Lung (tissue), 12 donors: ENCODE data around the gene TRPM3. TPM values are rescaled to one million over a fixed set of nuclear protein-coding genes. Genes with fewer than 3 reads are reported as not detected.

ENCODE experiments used
- ATAC-seq: fragments of 200-7000 bp; cut with Tn5 transposase; one replicate; pipeline ENCODE4 v1.9.1; 2020; ENCODE audit warnings: moderate number of reproducible peaks; ENCODE audit not compliant: insufficient read depth, low FRiP score
- DNase-seq, 3 donors: peaks; one replicate each; pipeline ENCODE4 v3.0.0-alpha.2; 2013 to 2017
- H3K27ac ChIP-seq, 2 donors: one replicate each; pipeline ENCODE4 v1.5.1; 2013; ENCODE audit warnings: mild to moderate bottlenecking in 2 of 2, moderate library complexity in 2 of 2, control low read depth in 1 of 2, inconsistent platforms in 1 of 2, low read depth in 1 of 2, low read length in 1 of 2
- H3K27me3 ChIP-seq, 3 donors: one replicate each; pipeline ENCODE4 v1.5.1; 2013; ENCODE audit warnings: low read length in 2 of 3; ENCODE audit not compliant: control insufficient read depth in 3 of 3, insufficient read depth in 3 of 3
- H3K36me3 ChIP-seq, 4 donors: one replicate each; pipeline ENCODE4 v1.5.1; 2013; ENCODE audit warnings: low read length in 4 of 4, mild to moderate bottlenecking in 1 of 4, moderate library complexity in 1 of 4; ENCODE audit not compliant: control insufficient read depth in 4 of 4, insufficient read depth in 4 of 4
- H3K4me1 ChIP-seq, 5 donors: one replicate each; pipeline ENCODE4 v1.5.1; 2013; ENCODE audit warnings: low read length in 5 of 5, mild to moderate bottlenecking in 2 of 5, moderate library complexity in 1 of 5; ENCODE audit not compliant: control insufficient read depth in 5 of 5, insufficient read depth in 5 of 5
- H3K4me3 ChIP-seq: one replicate; pipeline ENCODE4 v1.5.1; 2013; ENCODE audit warnings: mild to moderate bottlenecking, control low read depth, moderate library complexity
- H3K9ac ChIP-seq, 2 donors: one replicate each; pipeline ENCODE4 v1.5.1; 2013; ENCODE audit warnings: low read length in 2 of 2, control low read depth in 1 of 2; ENCODE audit not compliant: insufficient read depth in 1 of 2
- H3K9me3 ChIP-seq, 4 donors: one replicate each; pipeline ENCODE4 v1.5.1; 2013; ENCODE audit warnings: low read length in 3 of 4, mild to moderate bottlenecking in 1 of 4, moderate library complexity in 1 of 4; ENCODE audit not compliant: control insufficient read depth in 4 of 4, insufficient read depth in 3 of 4
- WGBS, 2 donors: extraction: QIAGEN DNeasy Blood & Tissue Kit; methylation state at CpG; one replicate each; pipeline ENCODE4 v1.1.7; 2013; 5-methylcytosine and 5-hydroxymethylcytosine counted together
- polyA plus RNA-seq, 2 donors: library from polyadenylated mRNA; stranded (reverse); fragments of 200-250 nt; gene quantifications; one replicate each; pipeline ENCODE4 v1.2.1, GENCODE V29; 2013
- total RNA-seq, 2 donors: library from RNA; depleted of rRNA in 1 of 2; stranded (reverse); fragments of >200 nt in 1 of 2; gene quantifications; one replicate each; pipeline ENCODE4 v1.2.1, GENCODE V29; 2014 to 2021
- TF ChIP-seq, protein P1 (sequence below): IDR thresholded peaks from 2 replicates; pipeline ENCODE4 v1.5.1; 2012; ENCODE audit warnings: mild to moderate bottlenecking; ENCODE audit errors: control extremely low read depth, extremely low read depth
- donor health status: control.
- donor health status: control.
- donor health status: Bipolar disorder and iron deficiency.
- donor health status: healthy.
- donor health status: DM: yes; HTN: yes; CAD: no.

The TRPM3 gene
- total and polyA plus RNA-seq, 4 donors, result 0.02 to 1.4 (median 0.49) TPM; not detected in 1

DNA sequence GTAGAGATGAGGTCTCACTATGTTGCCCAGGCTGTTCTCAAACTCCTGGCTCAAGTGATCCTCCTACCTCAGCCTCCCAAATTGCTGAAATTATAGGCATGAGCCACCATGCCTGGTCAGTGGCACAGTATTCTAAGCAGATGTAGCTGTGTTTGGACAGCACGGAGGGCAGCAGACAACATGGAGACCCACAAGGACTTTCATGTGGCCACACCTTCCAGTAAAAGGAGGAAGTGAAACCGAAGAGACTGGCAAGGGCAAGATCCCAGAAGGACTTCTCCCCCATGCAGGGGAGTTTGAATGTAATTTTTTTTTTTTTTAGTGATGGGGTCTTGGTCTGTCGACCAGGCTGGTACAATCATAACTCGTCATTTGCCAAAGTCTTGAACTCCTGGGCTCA lies 172.2 kb downstream of the TRPM3 start:
- TF ChIP-seq, protein P1, sequence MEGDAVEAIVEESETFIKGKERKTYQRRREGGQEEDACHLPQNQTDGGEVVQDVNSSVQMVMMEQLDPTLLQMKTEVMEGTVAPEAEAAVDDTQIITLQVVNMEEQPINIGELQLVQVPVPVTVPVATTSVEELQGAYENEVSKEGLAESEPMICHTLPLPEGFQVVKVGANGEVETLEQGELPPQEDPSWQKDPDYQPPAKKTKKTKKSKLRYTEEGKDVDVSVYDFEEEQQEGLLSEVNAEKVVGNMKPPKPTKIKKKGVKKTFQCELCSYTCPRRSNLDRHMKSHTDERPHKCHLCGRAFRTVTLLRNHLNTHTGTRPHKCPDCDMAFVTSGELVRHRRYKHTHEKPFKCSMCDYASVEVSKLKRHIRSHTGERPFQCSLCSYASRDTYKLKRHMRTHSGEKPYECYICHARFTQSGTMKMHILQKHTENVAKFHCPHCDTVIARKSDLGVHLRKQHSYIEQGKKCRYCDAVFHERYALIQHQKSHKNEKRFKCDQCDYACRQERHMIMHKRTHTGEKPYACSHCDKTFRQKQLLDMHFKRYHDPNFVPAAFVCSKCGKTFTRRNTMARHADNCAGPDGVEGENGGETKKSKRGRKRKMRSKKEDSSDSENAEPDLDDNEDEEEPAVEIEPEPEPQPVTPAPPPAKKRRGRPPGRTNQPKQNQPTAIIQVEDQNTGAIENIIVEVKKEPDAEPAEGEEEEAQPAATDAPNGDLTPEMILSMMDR, result no peak

DNA sequence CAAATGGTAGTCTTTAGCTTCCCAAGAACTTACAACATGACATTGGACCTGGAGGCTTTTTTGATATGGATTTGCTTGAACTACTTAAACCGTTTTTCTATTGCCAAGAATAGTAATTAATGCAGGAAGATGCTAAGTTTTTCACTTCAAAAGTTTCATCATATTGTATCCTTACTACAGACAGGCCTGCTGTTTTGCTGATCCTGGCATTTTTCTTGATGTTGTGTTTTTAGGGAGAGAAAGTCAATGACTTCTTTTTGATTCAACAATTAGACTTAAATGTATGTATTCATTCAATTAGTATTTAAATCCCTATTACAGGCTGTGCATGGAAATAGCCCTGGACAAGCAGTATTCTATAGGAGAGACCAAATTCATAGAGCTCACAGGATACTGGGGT lies 172.7 kb downstream of the TRPM3 start:
- no peaks in the 10 kb centered on the region for H3K4me1 ChIP-seq
- no peak overlapping the region for H3K27ac ChIP-seq
- H3K9ac ChIP-seq, result no peak overlapping the region
- TF ChIP-seq, protein P1, result no peak
- H3K4me3 ChIP-seq, result no peak overlapping the region
- 55 to 66% methylated on average over 1 of the region's 1 CpG for WGBS, 2 donors
- no peak for ATAC-seq
- no peaks in the 10 kb centered on the region for H3K27me3 ChIP-seq
- H3K36me3 ChIP-seq, result no peaks in the 10 kb centered on the region
- H3K9me3 ChIP-seq, result no peaks in the 10 kb centered on the region
- DNase-seq, result no peak

More for the DNA sequence above, 172.2 kb downstream of the TRPM3 start:
- ATAC-seq, result no peak
- Histone ChIP-seq H3K9ac (no peak overlapping the region), H3K27ac (no peak overlapping the region), H3K4me1 (peaks cover 0 to 1% (median 0%) of the 10 kb centered on the region in 5 donors), H3K4me3 (no peak overlapping the region), H3K9me3 (no peaks in the 10 kb centered on the region), H3K27me3 (no peaks in the 10 kb centered on the region), H3K36me3 (no peaks in the 10 kb centered on the region)
- no peak for DNase-seq
- WGBS, 2 donors, result 79 to 83% methylated on average over 4 of the region's 4 CpGs

DNA sequence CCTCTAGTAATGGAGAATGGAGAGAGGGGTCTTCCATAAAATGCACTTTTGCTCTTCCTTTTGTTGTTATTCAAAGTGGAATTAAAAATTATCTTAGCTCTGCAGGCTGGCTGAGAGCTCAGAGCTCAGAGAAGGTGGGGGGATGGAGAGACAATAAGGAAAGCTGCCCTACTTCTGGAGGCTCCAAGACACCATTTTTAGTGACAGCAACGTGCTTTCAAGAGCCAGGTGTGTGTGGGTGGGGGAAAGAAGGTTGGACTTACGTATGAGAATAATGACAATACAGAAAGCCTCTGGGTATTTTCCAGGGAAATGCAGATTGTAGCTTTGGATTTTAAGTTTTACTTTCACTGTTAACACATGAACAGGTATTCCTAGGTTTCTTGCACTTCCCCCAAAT lies 173.9 kb downstream of the TRPM3 start:
- no peaks in the 10 kb centered on the region for H3K9me3 ChIP-seq
- no peaks in the 10 kb centered on the region for H3K27me3 ChIP-seq
- DNase-seq (no peak), ATAC-seq (no peak)
- TF ChIP-seq, protein P1, result no peak
- no peak overlapping the region for H3K27ac ChIP-seq
- H3K9ac ChIP-seq, result no peak overlapping the region
- H3K4me3 ChIP-seq, result no peak overlapping the region
- WGBS, 2 donors, result 36 to 62% methylated on average over 2 of the region's 2 CpGs
- no peaks in the 10 kb centered on the region for H3K4me1 ChIP-seq
- H3K36me3 ChIP-seq, result no peaks in the 10 kb centered on the region

DNA sequence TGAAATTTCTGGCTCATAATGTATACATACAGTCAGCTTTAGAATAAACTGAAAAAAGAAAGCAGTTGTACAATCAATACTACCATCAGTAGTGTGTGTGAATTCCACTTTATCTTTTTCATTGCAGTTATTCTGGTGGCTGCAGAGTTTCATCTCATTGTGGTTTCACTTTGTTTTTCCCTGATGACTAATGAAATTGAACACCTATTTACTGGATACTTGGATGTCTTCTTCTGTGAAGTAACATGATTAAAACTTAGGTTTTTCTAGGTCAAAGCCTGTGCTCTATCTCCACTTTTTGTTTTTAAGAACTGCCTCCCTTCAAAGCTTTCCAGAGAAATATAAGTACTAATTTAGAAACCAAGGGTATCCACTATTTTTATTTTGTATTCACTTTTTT lies 174.3 kb downstream of the TRPM3 start:
- Histone ChIP-seq H3K4me1 (no peaks in the 10 kb centered on the region), H3K27me3 (no peaks in the 10 kb centered on the region), H3K9ac (no peak overlapping the region), H3K36me3 (no peaks in the 10 kb centered on the region), H3K27ac (no peak overlapping the region), H3K9me3 (no peaks in the 10 kb centered on the region), H3K4me3 (no peak overlapping the region)
- ATAC-seq (no peak), DNase-seq (no peak)
- TF ChIP-seq, protein P1, result no peak
